ENCODE results near the gene DCHS1.

DCHS1 gene

GRCh38 chr11:6571434-6572008 lies 84.1 kb downstream of the DCHS1 start:
- no peaks in the 10 kb centered on the region for H4K20me1 ChIP-seq (ENCODE audit: insufficient read depth)
- no peak overlapping the region for H3K27ac ChIP-seq
- no peak overlapping the region for H2AFZ ChIP-seq (ENCODE audit: low read depth)
- no peak overlapping the region for H3K9ac ChIP-seq
- no peak overlapping the region for H3K4me3 ChIP-seq (IDR thresholded peaks at IDR 0.05; ENCODE audit: insufficient read depth, low read depth, low read length)
- TF ChIP-seq CTCF (conservative IDR thresholded peaks at IDR 0.05; ENCODE audit: low read depth, low read length), result no peak
- H3K36me3 ChIP-seq (ENCODE audit: insufficient read depth), result no peaks in the 10 kb centered on the region
- no peak overlapping the region for H3K4me2 ChIP-seq
- H3K79me2 ChIP-seq (ENCODE audit: insufficient read depth, low read depth), result no peaks in the 10 kb centered on the region
- peaks cover 6% of the 10 kb centered on the region for H3K4me1 ChIP-seq (ENCODE audit: low read depth, poor library complexity, severe bottlenecking)
- H3K27me3 ChIP-seq (ENCODE audit: insufficient read depth, low read depth), result no peaks in the 10 kb centered on the region

All from KMS-11 (cell line).